Ovary (tissue), 9 donors: Measurements from ENCODE around the gene KIF26A. TPM values are rescaled to one million over a fixed set of nuclear protein-coding genes. Genes with fewer than 3 reads are reported as not detected.

Experiments
- DNase-seq, 5 donors: peaks; one replicate each; pipeline ENCODE4 v3.0.0-alpha.2; 2019 to 2020
- H3K27ac ChIP-seq, 2 donors: fragments of 200-600 bp; one replicate each; pipeline versions ENCODE4 v1.5.1 to v1.8.0; 2019 to 2022
- H3K27me3 ChIP-seq: fragments of 200-600 bp; one replicate; pipeline ENCODE4 v1.8.0; 2022
- H3K36me3 ChIP-seq: fragments of 200-600 bp; sonication (generic); one replicate; pipeline ENCODE4 v1.5.1; 2019
- H3K4me1 ChIP-seq: one replicate; pipeline ENCODE4 v1.8.1; 2013; ENCODE audit warnings: mild to moderate bottlenecking, moderate library complexity; ENCODE audit not compliant: insufficient read depth
- H3K4me3 ChIP-seq: fragments of 200-600 bp; sonication (generic); one replicate; pipeline ENCODE4 v1.5.1; 2017
- H3K9me3 ChIP-seq, 2 donors: fragments of 200-600 bp in 1 of 2; sonication (generic) in 1 of 2; one replicate each; pipeline versions ENCODE4 v1.5.1 to v1.8.1; 2013 to 2019; ENCODE audit warnings: mild to moderate bottlenecking in 1 of 2, moderate library complexity in 1 of 2
- CTCF ChIP-seq, 3 donors: fragments of 450-650 bp in 2 of 3; fragments of 200-600 bp in 1 of 3; IDR thresholded peaks; one replicate each; pipeline versions ENCODE4 v1.5.1 to v1.8.0; 2016 to 2022; ENCODE audit warnings: antibody characterized with exemption in 3 of 3, mild to moderate bottlenecking in 1 of 3
- EP300 ChIP-seq: sonication (generic); formaldehyde crosslinking; IDR thresholded peaks from one replicate; pipeline ENCODE4 v1.6.1; 2017; ENCODE audit warnings: antibody characterized with exemption
- POLR2A ChIP-seq: fragments of 450-650 bp; IDR thresholded peaks from one replicate; pipeline ENCODE4 v1.6.1; 2017; ENCODE audit warnings: antibody characterized with exemption, mild to moderate bottlenecking, moderate library complexity
- WGBS, 3 donors: extraction: QIAGEN DNeasy Blood & Tissue Kit in 1 of 3; methylation state at CpG; one replicate each; pipeline versions ENCODE4 v1.1.5 to v1.1.7; 2013 to 2017; 5-methylcytosine and 5-hydroxymethylcytosine counted together
- intact Hi-C, 4 donors: fragments of 100-400 bp; cut with DNase I; formaldehyde crosslinking; loops; one replicate each; pipeline versions ENCODE4 v1.11.0 to v1.15.1; 2022 to 2023
- polyA plus RNA-seq, 2 donors: library from polyadenylated mRNA; stranded (reverse); fragments of 200-250 nt in 1 of 2; fragments of 350-450 nt in 1 of 2; fragmentation: Illumina TruSeq in 1 of 2; extraction: RNeasy Lipid Tissue Mini Kit (QIAGEN cat#74804) in 1 of 2; gene quantifications; one replicate each; pipeline ENCODE4 v1.2.3, GENCODE V29; 2013 to 2014
- total RNA-seq, 7 donors: library from RNA; depleted of rRNA in 2 of 7; stranded (reverse); fragments of >200 nt in 2 of 7; fragmentation: NEBNext Ultra II Directional in 3 of 7; extraction: Animal tissue kit (Norgen Biotek cat#: 25700) in 3 of 7; gene quantifications; one replicate each; pipeline versions ENCODE4 v1.1.0 to v1.2.4, GENCODE V29; 2016 to 2023
- donor health status: DM: no; HTN: no; CAD: no; lungs with moderate emphysema.
- donor health status: DM: no; HTN: no; CAD: no.
- donor health status: Bipolar disorder and iron deficiency.
- donor health status: DM: yes; HTN: yes; CAD: no.
- donor health status: DM: no; HTN: no; CAD: no.
- donor health status: DM: yes; HTN: yes; CAD: no.

KIF26A gene
- total and polyA plus RNA-seq, 9 donors: 0.32 to 16.8 (median 5.8) TPM

- H3K36me3 ChIP-seq: no peaks in the 10 kb centered on the region
- H3K27me3 ChIP-seq: no peaks in the 10 kb centered on the region
- DNase-seq: no peak
- WGBS, 3 donors: 65 to 75% (median 68%) methylated on average over 21 of the region's 21 CpGs
- TF ChIP-seq EP300 (no peak), CTCF (IDR thresholded peaks at IDR 0.05) (no peak), POLR2A (no peak)
- H3K27ac ChIP-seq: no peak overlapping the region
- H3K4me1 ChIP-seq: no peaks in the 10 kb centered on the region
- no peaks in the 10 kb centered on the region for H3K9me3 ChIP-seq
- no peak overlapping the region for H3K4me3 ChIP-seq
- intact Hi-C loops: no loop called here
These were observed 53.1 kb downstream of the KIF26A start for GRCh38 chr14:104191409-104191997.

- WGBS, 3 donors: 80 to 88% (median 87%) methylated on average over 14 to 20 of the region's 20 CpGs
- no peak for TF ChIP-seq CTCF (IDR thresholded peaks at IDR 0.05)
- TF ChIP-seq EP300: no peak
- TF ChIP-seq POLR2A: no peak
- Histone ChIP-seq H3K4me3 (no peak overlapping the region), H3K9me3 (no peaks in the 10 kb centered on the region), H3K36me3 (no peaks in the 10 kb centered on the region), H3K27me3 (no peaks in the 10 kb centered on the region), H3K27ac (no peak overlapping the region), H3K4me1 (no peaks in the 10 kb centered on the region)
- intact Hi-C loops: no loop called here
- DNase-seq: no peak
These were observed 53.9 kb downstream of the KIF26A start for GRCh38 chr14:104192146-104192882.

GRCh38 chr14:104192883-104193245, 54.5 kb downstream of the KIF26A start:
- intact Hi-C loops: no loop called here
- WGBS, 3 donors: 94 to 95% (median 94%) methylated on average over 10 of the region's 10 CpGs
- H3K9me3 ChIP-seq: no peaks in the 10 kb centered on the region

GRCh38 chr14:104194016-104194415, 55.6 kb downstream of the KIF26A start:
- Histone ChIP-seq H3K4me1 (no peaks in the 10 kb centered on the region), H3K9me3 (no peaks in the 10 kb centered on the region), H3K4me3 (no peak overlapping the region), H3K27me3 (no peaks in the 10 kb centered on the region), H3K36me3 (no peaks in the 10 kb centered on the region), H3K27ac (no peak overlapping the region)
- intact Hi-C loops: no loop called here
- TF ChIP-seq CTCF (IDR thresholded peaks at IDR 0.05) (no peak), POLR2A (no peak), EP300 (no peak)
- DNase-seq: no peak
- WGBS, 3 donors: 76 to 87% (median 83%) methylated on average over 14 of the region's 14 CpGs

More at GRCh38 chr14:104192883-104193245, 54.5 kb downstream of the KIF26A start:
- H3K4me1 ChIP-seq: no peaks in the 10 kb centered on the region
- H3K27me3 ChIP-seq: no peaks in the 10 kb centered on the region
- TF ChIP-seq POLR2A (no peak), CTCF (IDR thresholded peaks at IDR 0.05) (no peak), EP300 (no peak)
- H3K36me3 ChIP-seq: no peaks in the 10 kb centered on the region
- no peak for DNase-seq
- no peak overlapping the region for H3K27ac ChIP-seq
- H3K4me3 ChIP-seq: no peak overlapping the region
